ENCODE data around the gene FRMD4A.
"Not testable (repeated sequence)": the region's sequence is repeated elsewhere in the genome, so short reads cannot be mapped to it uniquely, and the experiment has no call there.

Gene FRMD4A

DNA sequence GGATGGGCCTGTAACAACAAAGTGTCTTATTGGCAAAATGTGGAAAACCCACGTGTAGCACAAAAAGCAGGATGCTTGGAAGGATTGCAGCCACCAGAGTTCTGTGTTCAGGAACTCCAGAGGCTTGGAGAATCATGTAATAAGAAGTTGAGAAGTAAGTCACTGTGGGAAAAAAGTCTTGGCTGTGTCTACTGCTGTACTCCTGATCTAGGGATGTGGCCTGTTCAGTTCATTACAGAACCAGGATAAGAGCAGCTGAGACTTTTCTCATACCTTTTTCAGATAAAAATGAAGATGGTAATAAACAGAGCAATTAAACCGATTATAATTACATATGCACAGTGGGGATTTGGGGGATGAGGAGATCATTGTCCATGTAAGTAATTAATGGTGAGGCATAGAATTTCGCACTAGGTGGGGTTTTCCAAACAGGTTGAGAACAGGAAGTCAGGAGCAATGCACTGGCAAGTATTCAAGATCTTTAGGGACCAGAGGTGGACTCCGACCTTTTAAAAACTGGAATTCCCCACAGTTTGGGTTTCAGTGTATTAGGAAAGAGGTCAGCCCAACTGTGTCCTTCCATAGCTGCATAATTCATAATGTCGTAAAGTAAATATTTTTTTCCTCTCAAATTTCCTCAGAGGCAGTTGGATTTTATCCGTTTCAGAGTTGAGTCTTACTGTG is 281.7 kb downstream of the FRMD4A start:
- in situ Hi-C loops (cut with HindIII; ENCODE audit: low pct_unique_long_range_greater_than_20kb, low sequenced_read_pairs): no loop called here
- no peak for TF ChIP-seq JUND (IDR thresholded peaks at IDR 0.05; ENCODE audit: low read depth)
- no peak for DNase-seq (ENCODE audit: low read depth in 1 of 2, low spot score in 1 of 2)

DNA sequence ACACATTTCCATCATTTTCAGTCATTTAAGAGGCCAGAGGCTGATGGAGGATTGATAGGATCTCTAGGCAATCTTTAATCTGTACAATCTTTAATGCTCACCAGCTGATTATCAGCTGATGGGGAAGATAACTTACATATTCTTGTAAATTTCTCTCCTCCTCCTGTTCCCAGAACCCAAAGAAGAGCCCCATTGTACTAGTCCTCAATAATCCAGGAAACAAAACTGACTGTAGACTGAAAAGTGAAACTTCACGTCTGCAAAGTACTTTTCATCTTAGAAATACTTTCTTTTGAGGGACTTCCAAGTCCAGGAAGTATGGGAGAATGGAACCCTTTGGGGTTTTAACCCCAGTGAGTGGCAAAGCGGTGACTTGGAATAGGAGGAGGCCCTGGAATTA is 283.3 kb downstream of the FRMD4A start:
- TF ChIP-seq JUND (IDR thresholded peaks at IDR 0.05; ENCODE audit: low read depth): no peak
- DNase-seq (ENCODE audit: low read depth in 1 of 2, low spot score in 1 of 2): no peak
- in situ Hi-C loops (cut with HindIII; ENCODE audit: low pct_unique_long_range_greater_than_20kb, low sequenced_read_pairs): no loop called here

DNA sequence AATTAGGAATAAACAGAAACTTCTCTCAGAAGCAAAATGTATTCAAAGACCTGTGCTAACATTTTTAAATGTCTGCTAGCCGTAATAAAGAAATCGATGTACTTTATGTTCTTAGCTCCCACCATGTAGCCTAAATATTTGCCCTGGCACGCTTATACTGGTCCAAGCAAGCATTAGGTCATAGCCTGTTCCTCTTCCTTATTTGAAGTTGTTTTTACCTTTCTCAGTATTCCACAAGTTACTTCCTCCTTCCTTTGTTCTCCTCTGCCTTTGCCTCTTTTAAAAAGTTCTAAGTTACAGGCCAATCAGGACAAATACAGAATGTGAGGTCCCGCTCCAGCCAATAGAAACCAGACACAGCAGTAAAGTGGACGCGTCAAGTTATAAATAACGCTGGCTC is 288.7 kb downstream of the FRMD4A start:
- DNase-seq (ENCODE audit: low read depth in 1 of 2, low spot score in 1 of 2): peak in 1 of 2 experiments; percentile 15
- in situ Hi-C loops (cut with HindIII; ENCODE audit: low pct_unique_long_range_greater_than_20kb, low sequenced_read_pairs): not testable (repeated sequence)

DNA sequence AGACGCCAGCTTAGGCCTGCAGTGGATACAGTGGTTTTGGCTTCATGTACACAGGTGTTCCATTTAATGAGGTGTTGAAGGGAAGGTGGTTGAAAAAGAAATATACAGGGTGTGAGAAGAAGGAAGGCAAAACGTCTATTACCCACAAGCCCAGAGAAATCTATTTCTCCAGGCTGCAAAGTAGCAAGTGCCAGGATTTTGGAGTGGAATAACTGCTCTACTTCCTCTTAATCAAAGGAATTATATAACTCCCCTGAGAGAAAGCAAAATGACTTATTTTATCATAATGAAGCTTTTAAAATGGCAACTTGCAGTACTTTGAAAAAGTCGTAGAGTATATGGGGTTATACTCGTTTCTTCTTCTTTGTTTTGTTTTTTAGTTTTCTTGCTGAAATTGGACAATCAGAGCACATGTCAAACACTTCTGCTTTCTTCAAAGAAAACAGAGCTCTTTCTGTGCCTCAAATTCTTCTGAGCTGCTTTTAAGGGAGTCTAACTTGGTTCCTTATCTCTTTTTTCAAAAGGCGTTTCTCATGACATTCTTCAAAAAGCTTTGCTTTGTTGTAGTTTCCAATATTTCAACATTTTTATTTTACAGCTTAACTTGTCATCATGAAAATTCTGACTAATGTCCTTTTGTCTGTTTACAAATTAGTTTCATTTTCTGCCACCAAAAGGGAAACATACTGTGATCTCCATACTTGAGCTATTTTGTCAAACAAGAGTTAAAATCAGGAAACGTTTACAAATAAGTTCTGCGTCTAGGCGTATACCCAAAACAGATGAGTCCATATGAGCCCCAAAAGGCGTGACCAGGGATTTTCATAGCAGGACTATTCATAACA is 289.7 kb downstream of the FRMD4A start:
- TF ChIP-seq JUND (IDR thresholded peaks at IDR 0.05; ENCODE audit: low read depth): no peak
- in situ Hi-C loops (cut with HindIII; ENCODE audit: low pct_unique_long_range_greater_than_20kb, low sequenced_read_pairs): no loop called here
- no peak for DNase-seq (ENCODE audit: low read depth in 1 of 2, low spot score in 1 of 2)

DNA sequence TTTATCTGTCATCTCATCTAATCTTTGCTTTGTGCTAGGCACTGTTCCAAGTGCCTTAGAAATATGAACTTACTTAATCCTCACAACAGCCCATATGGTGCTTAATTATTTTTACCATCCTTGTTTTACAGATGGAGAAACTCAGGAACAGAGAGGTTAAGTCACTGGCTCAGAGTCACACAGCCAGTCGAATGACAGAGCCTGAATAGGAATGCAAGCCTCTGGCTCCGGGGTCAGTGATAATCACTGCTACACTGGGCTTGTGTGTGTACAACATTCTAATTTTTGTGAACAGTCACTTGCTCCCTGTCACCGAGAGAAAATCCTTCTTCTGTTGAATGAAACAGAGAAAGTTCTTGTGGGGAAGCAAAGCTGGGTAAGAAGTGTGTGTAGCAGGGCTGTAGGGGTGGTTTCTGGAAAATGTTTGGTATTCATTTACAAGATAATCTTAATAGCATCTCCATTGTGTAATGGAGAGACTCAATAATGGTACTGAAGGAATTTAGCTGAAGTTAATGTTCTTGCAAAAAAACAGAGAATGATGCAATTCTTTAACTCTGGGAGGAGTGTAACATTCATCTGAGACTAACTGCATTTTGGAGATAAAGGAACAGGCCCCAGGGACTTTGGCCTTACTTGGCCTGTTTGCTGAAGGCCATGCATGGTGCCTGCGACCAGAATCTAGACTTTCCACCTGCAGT is 290.6 kb downstream of the FRMD4A start:
- in situ Hi-C loops (cut with HindIII; ENCODE audit: low pct_unique_long_range_greater_than_20kb, low sequenced_read_pairs): no loop called here
- no peak for DNase-seq (ENCODE audit: low read depth in 1 of 2, low spot score in 1 of 2)
- no peak for TF ChIP-seq JUND (IDR thresholded peaks at IDR 0.05; ENCODE audit: low read depth)

DNA sequence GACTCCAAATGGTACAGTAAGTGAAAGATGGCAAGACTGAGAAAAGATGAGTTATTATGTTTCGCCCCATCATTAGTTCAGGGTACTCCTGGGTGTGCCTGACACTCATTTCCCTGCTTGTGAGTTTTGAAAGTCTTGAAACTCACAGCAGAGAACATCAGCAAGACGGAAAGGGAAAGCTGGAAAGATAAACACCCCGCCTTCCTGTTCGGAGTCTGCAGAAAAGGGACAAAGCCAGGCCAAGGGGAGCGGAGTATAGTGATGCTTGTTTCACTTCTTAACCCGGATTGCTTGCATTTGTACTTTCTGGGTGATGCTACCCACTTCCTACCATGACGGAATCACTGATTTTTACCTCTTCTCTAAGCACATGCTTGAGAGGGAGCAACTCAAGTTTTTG is 294.5 kb downstream of the FRMD4A start:
- no peak for DNase-seq (ENCODE audit: low read depth in 1 of 2, low spot score in 1 of 2)
- in situ Hi-C loops (cut with HindIII; ENCODE audit: low pct_unique_long_range_greater_than_20kb, low sequenced_read_pairs): no loop called here
- no peak for TF ChIP-seq JUND (IDR thresholded peaks at IDR 0.05; ENCODE audit: low read depth)

DNA sequence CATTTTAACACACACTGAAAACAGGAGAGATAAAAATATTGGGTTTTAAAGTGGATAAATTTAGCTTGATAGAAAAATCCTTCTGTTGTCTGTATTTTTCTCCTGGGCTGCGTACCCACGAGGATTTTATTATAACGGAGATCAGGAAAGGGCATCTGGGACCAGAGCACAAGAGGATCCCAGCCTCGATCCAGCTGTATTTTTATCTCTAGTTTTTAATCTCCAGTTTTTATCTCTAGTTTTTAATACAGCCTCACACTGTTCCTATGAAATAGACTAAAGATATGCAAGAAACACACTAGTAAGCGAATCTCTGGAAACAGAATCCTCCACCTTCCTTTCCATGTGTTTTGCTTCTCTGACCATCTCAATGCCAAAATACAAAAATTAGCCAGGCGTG is 295.2 kb downstream of the FRMD4A start:
- no peak for TF ChIP-seq JUND (IDR thresholded peaks at IDR 0.05; ENCODE audit: low read depth)
- in situ Hi-C loops (cut with HindIII; ENCODE audit: low pct_unique_long_range_greater_than_20kb, low sequenced_read_pairs): no loop called here
- DNase-seq (ENCODE audit: low read depth in 1 of 2, low spot score in 1 of 2): no peak

DNA sequence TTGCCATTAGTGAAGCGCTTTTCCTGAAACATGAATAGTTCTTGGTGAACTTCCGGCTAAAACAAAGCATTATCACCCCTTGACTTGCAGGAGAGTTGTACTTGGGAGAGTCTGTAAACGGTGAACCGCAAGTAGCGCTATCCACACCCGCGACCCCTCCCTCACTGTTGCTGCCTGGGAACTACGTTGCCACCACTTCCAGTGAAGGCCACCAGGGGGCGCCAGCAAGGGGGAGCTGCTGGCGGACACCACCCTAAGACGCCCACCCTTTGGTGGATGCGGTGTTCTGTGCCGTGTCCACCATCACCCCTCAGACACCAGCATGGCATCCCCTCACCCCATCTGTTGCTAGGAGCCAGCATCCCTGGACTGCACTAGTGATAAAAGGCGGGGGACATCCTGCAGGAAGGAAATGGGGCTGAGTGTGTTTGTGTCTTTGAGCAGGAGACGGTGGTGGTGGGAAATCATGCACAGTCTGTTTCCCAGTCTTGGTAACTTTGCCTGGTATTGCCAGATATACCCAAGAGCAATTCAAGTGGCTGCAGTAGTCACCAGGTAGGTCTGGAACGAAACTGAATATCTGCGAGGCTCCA is 298.2 kb downstream of the FRMD4A start:
- TF ChIP-seq JUND (IDR thresholded peaks at IDR 0.05; ENCODE audit: low read depth): no peak
- in situ Hi-C loops (cut with HindIII; ENCODE audit: low pct_unique_long_range_greater_than_20kb, low sequenced_read_pairs): no loop called here
- no peak for DNase-seq (ENCODE audit: low read depth in 1 of 2, low spot score in 1 of 2)

DNA sequence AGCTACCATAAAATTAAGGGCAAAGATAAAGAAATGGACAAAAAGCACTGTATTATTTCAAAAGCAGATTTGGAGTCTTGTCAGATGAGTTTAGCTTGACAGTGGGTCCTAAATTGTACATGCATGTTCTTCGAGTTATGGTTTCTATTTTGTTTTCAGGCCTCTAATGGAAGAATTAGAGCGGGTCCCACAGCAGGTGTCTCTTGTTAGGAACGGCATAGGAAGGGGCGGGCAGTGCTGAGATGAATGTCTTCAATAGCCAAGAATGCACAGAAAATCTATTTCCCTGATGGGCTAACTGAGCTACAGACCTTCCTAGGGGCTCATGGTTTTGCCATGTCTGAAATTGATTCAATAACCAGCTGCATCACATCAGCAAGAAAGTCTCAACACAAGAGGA is 304.4 kb downstream of the FRMD4A start:
- DNase-seq (ENCODE audit: low read depth in 1 of 2, low spot score in 1 of 2): no peak
- in situ Hi-C loops (cut with HindIII; ENCODE audit: low pct_unique_long_range_greater_than_20kb, low sequenced_read_pairs): no loop called here
- TF ChIP-seq JUND (IDR thresholded peaks at IDR 0.05; ENCODE audit: low read depth): no peak

DNA sequence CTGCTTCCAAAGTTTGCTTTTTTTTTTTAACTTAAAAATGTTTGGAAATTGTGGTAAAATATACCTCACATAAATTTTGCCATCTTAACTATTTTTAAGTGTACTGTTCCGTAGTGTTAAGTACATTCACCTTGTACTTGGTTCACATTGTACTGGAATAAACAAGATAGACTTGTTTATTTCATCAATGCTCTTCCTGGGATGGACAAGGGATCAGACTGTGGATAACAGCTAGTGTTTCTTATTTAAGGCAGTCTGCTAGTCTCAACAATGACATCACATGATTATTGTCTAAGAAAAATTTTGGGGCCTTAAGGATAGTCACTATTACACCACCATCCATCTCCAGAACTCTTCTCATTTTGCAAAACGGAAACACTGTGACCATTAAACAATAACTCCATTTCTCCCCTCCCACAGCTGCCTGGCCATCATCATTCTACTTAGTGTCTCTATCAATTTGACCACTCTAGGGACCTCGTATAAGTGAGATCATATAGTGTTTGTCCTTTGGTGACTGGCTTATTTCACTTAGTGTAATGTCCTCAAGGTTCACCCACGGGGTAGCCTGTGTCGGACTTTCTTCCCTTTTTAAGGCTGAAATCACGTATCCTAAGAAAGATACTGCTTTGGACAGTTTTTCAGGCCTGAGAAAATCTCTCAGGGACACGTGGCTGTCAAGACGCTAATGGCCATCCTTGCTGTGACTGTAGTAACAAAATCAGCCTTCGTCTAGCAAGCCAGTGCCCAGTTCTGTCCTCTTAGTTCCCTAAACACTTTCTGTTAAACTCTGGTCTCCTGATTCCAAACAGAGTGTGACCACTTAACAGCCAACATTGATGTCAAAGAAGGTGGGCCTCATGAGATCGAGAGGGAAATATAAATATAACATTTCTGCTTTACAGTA is 305.2 kb downstream of the FRMD4A start:
- no peak for TF ChIP-seq JUND (IDR thresholded peaks at IDR 0.05; ENCODE audit: low read depth)
- in situ Hi-C loops (cut with HindIII; ENCODE audit: low pct_unique_long_range_greater_than_20kb, low sequenced_read_pairs): no loop called here
- no peak for DNase-seq (ENCODE audit: low read depth in 1 of 2, low spot score in 1 of 2)

DNA sequence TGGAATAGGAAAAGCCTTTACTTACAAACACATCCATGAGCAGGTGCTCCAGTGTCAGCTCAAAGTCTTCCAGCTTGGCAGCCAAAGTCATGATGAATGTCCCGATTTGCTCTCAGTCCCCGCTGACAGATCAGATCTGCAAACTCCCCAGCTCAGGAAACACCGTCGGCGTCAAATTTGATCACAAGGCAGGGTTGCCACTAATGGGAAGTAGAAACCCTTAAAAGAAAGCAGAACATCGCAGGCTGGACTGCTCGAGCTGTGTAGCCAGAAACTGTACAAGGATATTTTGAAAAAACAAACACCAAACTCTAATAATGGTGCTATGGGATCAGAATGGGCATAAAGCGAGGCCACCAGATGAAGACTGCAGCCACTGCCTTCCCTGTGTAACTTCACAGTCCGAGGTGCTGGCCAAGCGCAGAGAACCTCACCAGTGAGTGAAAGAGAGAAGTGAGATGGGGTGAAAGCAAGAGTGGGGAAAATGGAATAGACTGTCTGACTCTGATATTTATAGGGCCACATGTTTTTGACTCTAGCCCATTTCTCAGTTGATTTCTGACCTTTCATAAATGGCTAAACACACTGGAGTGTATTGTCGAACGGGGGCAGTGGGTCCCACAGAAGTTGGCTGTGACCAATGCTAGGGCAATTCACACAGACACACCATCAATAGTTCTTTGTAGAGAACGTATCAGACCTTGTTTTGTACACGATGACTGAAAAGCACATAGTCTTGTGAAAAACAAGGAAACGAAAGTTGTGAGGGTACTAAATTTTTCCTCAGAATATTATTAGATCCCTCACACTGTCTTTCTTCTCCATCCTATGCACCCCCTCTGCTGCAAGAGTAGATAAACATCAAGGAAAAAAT is 306.2 kb downstream of the FRMD4A start:
- TF ChIP-seq JUND (IDR thresholded peaks at IDR 0.05; ENCODE audit: low read depth): no peak
- no peak for DNase-seq (ENCODE audit: low read depth in 1 of 2, low spot score in 1 of 2)
- in situ Hi-C loops (cut with HindIII; ENCODE audit: low pct_unique_long_range_greater_than_20kb, low sequenced_read_pairs): no loop called here
